ENCODE measurements around the gene THRB.
A peak's percentile ranks its signal among the peaks of the same experiment; 100 is the strongest.

THRB gene

DNA sequence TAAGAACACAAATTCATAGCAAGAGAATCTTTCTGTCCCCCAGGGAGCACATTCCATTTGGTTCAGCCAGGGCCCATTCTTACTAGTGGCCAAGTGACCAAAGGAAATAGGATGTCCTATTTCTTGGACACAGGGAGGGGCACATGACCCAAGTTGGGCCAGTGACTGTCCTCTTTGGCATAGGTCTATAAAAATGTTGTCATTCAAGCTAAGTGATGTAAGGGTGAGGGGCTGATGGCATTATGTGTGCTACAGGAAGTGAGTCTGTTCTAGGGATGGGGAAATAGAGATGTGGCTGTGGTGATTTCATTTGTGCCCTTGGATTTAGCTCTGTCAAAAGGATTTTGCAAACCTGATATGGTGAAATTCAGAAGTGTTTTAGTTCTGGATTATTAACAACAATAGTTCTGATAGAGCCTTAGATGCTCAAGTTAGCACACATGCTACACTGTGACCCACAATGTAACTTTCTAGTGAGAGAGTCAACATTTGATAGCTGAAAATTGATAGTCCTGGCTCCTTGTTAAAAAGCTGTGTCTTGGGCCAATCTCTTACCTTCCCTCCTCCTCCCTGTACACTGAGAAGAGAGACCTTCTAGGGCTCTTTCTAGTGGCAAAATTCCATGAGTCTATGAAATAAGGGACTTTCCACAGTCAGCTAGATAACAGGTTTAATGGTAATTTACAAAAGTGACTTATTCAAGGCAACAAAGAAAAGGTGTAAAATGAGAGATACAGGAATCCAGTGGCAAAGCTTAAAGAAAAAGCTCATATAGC, 117.2 kb downstream of the THRB start:
- no peak for DNase-seq (ENCODE audit: low spot score)

DNA sequence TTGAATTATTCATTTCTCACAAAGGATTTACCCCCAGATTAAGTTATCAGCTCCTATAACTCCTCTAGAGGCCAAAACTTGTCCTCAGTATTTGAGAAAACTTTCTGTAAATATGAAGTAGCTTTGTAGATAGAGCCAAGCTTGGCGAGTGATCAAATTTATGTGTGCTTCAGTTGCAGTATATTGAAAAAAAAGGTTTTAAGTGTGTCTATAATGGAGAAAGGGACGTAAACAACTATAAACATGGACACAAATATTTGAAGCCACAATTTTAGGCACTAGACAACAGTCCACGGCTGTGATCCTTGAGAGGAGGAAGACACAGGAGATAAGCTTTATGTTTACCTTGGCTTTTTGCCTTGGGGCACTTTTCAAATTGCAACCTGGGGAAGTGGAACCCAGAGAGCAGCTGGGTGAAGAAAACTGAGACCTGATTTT, 118.7 kb downstream of the THRB start:
- no peak for DNase-seq (ENCODE audit: low spot score)

DNA sequence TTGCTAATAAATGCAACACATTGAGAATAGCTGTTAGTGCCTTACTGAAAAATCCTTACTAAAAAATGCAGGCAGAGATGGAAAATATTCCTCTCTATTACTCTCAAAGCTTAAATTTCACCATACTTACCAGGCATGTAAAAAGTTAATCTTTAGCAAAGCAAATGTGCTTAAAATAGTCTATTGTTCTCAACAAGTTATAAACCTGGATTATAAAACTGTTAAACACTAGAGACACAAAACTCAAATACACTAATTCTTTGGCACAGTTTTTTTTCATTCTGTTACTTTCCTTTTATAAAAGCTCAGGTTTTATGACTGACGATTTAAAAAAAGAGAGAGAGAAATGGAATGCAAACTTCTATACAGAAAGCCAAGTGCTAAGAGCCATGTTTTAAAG, 119.8 kb downstream of the THRB start:
- no peak for DNase-seq (ENCODE audit: low spot score)

DNA sequence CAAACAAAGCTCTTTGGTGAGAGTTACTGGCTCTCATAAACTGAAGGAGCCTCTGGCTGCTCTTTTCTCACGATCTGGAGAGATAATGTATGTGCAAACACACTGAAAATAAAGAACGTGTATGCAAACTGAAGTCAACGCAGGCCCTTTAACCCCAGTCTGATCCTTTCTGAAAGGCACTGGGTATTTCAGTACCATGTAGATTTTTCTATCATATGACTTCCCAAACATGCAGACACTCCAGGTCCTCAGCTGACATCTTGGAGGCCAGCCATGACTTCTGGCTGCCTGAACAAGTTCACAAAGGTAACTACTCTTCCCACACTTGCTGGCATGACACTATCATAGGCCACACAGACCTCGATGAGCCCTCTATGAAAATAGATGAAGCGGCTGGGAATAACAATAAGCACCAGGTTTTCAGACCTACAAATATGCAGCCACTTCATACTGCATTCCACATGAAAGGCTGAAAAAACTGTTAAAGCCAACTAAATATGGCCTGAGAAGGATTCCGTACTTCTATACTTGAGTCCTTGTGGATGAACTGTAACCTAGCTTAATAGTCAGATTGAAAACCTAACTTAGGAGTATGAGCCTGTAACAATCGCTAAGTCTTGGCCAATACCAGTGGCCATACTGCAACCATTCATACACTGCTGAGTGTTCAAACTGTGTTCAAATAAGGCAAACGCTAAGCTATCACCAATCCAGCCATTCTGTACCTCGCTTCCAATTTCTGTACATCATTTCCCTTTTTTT, 121.3 kb downstream of the THRB start:
- no peak for DNase-seq (ENCODE audit: low spot score)

DNA sequence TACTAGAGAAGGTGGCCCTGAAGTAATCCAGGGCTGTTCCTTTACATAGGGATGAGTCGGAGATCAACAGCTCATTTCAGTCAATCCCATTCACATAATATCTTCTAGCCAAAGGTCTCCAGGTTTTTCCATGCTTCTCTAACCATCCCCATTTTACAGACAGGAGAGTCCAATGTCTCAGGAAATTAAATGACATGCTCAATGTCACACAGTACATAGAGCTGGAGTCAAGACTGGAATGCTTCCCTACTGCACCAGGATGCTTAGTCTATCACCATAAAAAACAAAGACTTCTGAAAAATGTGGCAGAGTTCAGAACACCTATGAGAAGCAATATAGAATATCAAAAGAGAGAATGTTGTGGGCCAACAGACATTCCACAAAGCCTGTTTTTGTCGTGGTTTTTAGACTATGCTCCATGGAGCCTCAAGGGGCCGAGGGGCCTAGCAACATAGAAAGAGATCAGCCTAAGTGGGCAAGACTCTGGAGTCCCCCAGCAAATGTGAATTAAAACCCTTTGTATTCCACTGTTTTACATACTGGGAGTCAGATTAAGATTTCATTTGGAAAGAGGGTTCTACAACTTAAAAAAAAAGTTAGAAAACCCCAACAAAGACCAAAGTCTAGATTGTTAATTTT, 122.0 kb downstream of the THRB start:
- no peak for DNase-seq (ENCODE audit: low spot score)

DNA sequence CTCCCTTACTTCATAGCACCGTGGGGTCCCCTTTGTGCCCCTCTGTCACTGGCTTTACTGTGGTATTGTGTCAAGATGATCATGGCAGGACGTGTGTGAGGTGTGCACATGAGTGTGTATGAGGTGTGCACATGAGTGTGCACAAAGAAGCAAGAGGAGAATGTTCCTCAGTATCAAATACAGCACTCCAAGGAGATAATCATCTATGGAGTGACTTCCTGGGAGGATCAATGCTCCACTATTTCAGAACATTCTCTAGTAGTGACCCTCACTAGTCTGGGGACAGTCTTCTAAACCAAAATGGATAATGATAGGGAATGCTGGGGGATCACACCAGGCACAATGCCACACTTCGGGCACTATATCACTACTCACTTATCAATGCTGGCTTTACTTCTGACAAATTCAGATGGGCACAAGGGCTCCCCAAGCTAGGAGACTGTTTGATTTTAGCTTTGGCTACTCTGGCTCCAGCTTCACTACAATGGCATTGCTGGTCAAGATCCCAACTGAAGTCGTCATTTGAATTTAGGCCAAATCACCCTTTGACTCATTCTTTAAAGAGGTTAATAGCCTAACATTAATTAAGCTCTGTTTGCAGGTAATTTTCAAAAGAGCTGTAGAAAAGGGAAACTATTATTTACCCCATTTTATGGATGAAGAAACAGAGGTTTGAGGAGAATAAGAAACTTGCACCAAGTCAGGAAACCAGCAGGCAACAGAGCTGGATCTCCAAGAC, 124.1 kb downstream of the THRB start:
- DNase-seq (ENCODE audit: low spot score): no peak

DNA sequence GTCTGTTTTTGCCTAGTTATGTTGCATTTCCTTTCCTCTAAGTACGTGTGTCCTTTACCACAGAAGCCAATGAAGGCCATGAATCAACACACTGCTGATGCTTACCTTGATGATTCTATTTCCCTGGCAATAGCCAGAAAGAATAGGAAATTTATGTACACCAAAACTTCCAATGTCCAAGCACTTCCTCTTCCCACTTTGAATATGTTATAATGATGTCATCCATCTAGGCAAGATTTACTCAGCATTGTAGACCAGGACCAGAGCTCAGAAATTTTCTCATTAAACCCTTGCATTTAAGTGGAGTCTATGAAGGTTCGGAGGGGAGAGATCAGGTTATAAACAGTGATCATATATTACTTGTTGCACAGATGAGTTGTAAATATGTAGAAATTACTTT, 126.0 kb downstream of the THRB start:
- no peak for DNase-seq (ENCODE audit: low spot score)

DNA sequence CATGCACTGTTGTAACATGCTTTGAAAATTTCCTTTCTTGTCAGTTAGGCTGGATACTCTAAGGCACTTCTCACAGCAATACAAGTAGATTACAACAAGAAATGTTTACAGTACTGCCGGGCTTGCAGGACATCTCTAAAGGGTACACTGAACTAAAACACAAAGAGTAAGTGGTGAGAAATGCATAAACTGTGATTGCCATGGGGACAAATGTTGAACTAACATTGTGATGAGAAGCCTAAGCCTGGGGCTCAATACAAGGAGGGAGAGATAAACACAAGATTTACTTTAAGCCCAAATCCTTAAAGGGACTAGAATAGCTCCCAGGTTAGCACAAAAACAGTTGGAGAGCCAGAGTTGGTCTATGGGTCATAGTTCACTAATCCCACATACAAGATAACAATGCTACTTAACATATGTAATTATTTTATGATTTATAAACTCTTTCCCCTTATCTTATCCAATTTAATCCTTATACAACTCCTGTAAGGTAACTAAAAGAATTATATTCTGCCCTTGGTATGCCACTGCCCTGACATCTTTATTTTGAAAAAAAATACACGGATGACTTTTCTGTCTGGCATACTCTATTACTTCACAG, 126.9 kb downstream of the THRB start:
- no peak for DNase-seq (ENCODE audit: low spot score)

DNA sequence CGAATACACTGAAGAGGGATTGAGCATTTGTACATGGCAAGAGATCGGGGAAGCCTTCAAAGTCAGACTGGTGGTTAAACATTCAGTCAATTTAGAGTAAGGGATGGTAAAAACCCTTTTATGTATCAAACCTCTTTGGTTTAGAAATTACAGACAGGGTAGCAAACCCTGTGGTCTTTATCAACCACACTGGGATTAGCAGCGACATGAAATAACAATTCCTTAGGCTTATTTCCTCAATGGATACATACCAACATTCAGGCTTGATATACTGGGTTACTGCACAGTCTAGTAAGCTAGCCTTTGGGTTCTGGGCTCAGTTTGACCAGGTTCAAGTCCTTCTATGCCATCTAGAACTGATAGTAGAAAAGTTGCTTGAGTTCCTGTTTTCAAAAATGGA, 127.4 kb downstream of the THRB start:
- DNase-seq (ENCODE audit: low spot score): no peak

DNA sequence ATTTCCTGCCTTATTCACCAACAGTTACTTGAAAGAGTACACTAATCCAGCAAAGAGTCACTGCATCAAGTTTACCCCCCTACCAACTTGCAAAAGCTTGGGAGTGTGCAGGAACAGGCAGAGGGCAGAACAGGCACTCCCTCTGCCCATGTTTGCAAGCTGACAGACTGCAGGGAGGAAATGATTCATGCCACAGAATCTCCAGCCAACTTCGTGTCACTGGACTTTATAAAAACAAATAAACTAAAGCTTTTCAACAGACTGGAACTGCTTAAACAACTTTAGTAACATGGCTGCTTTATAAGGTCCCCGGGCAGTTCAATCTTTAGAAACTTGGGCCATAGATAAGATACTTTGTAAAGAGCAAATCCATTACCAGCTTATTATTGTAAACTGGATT, 129.5 kb downstream of the THRB start:
- peak; percentile 44 for DNase-seq (ENCODE audit: low spot score)

DNA sequence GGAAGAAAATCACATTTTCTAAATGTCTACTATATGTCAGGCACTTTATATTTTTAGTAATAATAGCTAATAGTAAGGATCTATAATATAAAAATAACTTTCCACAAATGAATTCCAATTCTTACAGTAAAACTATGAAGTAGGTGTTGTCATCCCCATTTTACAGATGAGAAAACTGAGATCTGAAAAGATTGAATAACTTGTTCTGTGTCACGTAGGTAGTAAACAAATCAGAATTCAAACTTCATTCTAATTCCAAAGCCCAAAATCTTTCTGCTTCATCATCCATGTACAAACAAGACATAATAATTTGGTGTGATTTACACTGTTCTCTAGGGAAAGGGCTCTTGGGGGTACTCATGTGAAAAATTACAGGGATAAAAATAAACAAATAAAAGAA, 130.3 kb downstream of the THRB start:
- DNase-seq (ENCODE audit: low spot score): no peak

DNA sequence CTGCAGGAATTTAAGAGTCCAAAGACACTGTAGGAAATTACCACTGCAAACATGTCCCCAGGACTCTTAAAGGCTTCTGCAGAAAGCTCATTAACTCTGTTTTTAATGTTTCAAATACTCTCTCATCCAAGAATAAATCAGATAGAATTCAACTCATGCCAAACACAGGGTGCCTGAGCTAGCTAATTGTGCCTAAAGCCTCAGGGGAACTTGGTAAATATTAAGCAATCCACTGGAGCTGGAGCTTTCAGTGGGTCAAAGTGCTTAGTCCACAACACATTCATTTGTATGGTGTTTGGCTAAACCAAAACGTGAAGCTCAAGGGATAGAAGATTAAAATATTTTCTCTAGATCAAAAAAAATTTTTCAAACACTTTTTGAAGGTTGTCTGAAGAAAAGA, 131.4 kb downstream of the THRB start:
- no peak for DNase-seq (ENCODE audit: low spot score)

DNA sequence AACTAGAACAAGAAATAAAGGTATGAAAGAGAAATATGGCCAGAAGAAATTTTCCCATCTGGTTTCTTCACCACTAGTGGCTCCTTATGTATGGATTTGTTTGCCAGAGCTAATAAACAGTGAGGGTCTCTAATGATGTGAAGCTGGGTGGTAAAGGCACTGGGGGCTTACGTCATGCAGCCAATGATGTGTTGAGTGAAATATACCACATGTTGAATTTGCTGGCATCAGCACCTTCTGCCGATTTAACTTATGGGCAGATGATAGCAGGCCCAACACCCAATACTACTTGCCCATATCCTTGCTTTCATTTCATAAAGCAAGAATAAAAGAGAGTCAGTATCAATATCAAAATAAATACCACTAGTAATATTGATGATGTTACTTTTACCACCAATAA, 133.0 kb downstream of the THRB start:
- DNase-seq (ENCODE audit: low spot score): no peak

DNA sequence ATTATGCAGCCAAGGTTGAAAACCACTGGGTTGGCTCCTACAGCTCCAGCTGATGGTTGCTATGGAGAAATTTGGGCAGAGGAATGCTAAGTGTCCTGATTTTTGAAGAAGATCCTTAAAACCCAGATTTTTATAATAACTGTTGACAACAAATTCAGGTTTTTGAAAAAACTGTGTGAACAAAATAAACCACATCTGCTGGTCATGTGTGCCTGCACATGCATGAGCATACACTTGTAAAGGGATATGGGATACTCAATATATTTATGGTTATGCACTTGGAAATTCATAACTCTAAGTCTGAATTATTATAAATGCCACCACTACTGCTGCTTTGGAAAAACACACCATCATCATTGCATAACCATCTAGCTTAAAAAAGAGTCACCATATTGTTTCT, 133.7 kb downstream of the THRB start:
- DNase-seq (ENCODE audit: low spot score): no peak

DNA sequence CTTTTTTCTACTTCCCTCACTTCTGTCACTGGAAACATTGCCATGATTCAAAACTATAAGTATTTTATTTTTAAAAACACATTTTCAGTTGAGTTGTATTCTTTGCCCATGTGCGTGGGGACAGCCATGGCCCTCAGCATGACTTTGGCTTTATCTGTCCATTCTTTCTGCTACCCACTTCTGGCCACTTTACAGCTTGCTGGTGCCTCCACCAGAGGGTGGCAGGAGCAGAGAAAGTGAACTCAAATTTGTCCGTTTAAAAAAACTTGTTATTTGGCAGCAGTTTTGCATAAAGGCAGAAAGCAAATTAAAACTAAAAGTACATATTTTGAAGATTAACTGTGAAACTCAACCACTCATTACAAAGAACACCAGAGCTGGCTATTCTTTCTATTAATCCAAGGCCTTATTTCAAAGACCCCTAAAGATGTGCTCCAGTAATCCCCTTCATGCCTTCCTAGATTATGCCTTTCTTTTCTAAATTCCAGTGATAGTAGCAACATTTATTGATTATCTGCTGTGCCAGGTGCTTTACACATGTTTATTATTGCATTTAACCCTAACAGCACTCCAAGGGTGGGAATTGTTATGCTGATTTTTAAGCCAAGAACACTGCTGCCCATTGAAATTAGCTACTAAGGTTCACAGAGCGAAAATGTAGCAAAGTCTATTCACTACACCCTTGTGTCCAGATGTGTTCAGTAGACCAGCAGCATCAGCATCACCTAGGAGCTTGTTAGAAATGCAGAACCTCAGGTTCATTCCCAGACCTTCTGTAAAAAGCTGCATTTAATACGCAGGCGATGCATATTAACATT, 134.8 kb downstream of the THRB start:
- DNase-seq (ENCODE audit: low spot score): no peak

DNA sequence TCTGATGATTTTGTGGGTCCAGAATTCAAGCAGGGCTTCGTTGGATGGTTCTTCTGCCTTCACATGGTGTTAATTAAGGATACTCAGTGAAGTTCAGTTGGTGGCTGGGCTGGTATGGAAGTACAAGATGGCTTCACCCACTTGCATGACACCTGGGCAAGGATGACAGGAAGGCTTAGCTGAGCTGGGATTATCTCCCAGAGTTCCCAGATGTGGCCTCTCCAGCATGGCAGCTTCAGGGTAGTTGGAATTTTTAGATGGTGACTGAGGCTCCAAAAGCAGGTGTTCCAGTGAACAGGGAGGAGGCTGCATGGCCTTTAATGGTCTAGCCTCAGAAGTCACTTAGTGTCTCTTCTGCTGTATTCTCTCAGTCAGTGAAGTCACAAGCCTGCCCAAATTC, 135.5 kb downstream of the THRB start:
- no peak for DNase-seq (ENCODE audit: low spot score)

DNA sequence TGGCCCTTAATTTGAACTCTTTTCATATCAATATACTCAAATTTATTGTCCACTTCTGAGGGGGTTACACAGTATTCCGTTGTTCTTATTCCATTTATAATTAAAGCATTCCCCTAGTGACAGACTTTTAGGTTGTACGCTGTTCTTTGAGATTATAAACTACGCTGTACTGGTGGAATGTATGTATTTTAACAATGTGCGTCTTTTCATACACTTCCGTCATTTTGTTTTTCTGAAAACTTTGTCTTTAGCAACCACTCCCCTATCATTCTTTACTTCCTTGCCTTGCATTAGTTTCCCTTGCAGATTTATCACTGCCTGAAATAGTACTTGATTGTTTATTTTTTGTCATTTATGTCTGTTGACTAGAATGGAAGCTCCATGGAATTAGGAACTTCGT, 137.0 kb downstream of the THRB start:
- DNase-seq (ENCODE audit: low spot score): no peak

DNA sequence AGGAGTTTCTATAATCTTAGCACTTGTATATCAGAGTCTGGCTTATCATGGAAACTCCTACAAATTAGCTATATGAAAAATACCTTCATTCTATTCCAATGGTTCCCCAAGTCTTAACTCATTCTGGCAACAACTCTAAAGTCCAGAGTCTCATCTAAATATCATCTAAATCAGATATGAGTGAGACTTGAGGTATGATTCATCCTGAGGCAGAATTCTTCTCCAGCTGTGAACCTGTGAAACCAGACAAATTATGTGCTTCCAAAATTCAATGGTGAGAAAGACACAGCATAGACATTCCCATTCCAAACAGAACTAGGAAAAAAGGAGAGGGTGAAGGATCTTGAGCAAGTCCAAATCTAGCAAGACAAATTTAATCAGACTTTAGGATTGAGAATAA, 138.8 kb downstream of the THRB start:
- no peak for DNase-seq (ENCODE audit: low spot score)

DNA sequence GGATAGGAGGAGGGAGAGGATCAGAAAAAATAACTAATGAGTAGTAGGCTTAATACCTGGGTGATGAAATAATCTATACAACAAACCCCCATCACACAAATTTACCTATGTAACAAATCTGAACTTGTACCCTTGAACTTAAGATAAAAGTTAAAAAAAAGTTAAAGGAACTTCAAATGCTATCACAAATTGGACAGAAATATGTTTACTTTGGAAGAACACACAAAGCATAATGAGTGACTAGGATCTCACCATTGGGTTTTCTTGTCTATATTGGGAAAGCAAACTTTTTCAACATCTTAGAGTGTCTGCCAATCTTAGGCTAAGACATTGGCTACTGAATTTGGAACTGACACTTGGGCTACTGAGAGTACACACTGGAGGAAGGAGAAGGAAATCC, 140.4 kb downstream of the THRB start:
- DNase-seq (ENCODE audit: low spot score): no peak

DNA sequence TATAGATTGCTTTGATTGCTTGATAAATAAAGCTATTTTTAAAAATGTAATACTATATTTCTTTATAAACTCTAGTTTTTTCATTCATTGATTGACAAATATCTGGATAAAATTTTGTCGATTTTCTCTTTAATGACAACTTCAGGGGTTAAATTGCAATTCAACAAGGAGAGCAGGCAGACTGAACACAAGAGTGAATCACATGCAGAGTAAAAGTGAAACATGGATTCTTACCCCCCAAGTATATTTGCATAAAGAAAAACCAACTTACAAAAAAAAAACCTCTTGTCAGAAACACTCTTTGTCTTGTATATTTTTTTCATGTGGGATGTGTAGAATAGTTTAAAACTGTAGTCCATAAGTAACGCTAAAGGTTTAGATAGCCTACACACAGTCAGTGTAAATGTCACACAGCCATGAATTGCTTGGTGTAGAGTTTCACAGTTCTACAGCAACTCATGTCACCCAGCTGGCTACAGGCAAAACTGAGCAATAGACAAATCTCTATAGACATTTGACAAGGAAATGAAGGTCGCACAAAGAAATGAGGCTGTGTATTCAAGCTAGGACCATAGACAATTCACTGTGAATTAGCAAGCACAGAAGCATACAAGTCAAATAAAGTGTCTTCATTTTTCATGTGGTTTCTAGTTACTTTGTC, 141.6 kb downstream of the THRB start:
- no peak for DNase-seq (ENCODE audit: low spot score)

All from AG08395 (cell line).